Mammary epithelial cell (primary cell): ENCODE measurements around the gene HOXB2.

Experiments
- CTCF ChIP-seq, 2 donors: IDR thresholded peaks in 1 of 2; conservative IDR thresholded peaks in 1 of 2; 2 replicates each; pipeline ENCODE4 v1.5.1; 2011 to 2012; ENCODE audit warnings: inconsistent platforms in 2 of 2, low read length in 2 of 2, mild to moderate bottlenecking in 2 of 2, control low read depth in 1 of 2, low read depth in 1 of 2; ENCODE audit not compliant: insufficient read depth in 1 of 2; ENCODE audit errors: extremely low read depth in 1 of 2
- EZH2 ChIP-seq: IDR thresholded peaks from 2 replicates; pipeline ENCODE4 v1.6.1; 2012; ENCODE audit warnings: low read length, inconsistent platforms, borderline replicate concordance

GRCh38 chr17:48542698-48543106 lies 2.2 kb downstream of the HOXB2 start:
- TF ChIP-seq CTCF (conservative IDR thresholded peaks at IDR 0.05 in 1 of 2, IDR thresholded peaks at IDR 0.05 in 1 of 2; ENCODE audit: extremely low read depth in 1 of 2, insufficient read depth in 1 of 2, low read depth in 1 of 2, low read length in 2 of 2) (no peak), EZH2 (no peak)
